ENCODE data around the gene RAB14. TPM values are rescaled to one million over a fixed set of nuclear protein-coding genes. Genes with fewer than 3 reads are reported as not detected.
A peak's percentile ranks its signal among the peaks of the same experiment; 100 is the strongest.
"Not testable (repeated sequence)": the region's sequence is repeated elsewhere in the genome, so short reads cannot be mapped to it uniquely, and the experiment has no call there.

The RAB14 gene
- total RNA-seq, 2 donors from 2014 or later = 13.5 to 21.8 TPM

DNA sequence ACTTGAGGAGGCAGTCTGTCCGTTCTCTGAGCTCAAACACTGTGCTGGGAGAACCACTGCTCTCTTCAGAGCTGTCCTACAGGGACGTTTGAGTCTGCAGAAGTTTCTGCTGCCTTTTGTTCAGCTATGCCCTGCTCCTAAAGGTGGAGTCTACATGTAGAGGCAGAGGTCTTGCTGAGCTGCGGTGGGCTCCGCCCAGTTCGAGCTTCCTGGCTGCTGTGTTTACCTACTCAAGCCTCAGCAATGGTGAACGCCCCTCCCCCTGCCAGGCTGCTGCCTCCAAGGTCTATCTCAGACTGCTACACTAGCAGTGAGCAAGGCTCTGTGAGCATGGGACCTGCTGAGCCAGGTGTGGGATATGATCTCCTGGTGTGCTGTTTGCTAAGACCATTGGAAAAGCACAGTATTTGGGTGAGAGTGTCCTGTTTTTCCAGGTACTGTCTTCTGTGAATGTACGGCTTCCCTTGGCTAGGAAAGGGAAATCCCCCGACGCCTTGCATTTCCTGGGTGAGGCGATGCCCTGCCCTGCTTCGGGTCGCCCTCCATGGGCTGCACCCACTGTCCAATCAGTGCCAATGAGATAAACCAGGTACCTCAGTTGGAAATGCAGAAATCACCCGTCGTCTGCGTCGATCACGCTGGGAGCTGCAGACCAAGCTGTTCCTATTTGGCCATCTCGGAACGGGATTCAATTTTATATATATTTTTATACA, 68.4 kb downstream of the RAB14 start:
- no peak for ATAC-seq

DNA sequence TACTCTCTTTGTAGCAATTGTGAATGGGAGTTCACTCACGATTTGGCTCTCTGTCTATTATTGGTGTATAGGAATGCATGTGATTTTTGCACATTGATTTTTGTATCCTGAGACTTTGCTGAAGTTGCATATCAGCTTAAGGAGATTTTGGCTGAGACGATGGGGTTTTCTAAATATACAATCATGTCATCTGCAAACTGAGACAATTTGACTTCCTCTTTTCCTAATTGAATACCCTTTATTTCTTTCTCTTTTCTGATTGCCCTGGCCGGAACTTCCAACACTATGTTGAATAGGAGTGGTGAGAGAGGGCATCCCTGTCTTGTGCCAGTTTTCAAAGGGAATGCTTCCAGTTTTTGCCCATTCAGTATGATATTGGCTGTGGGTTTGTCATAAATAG, 72.3 kb downstream of the RAB14 start:
- intact Hi-C loops (cut with DNase I); H3K27me3 ChIP-seq; H3K4me3 ChIP-seq; H3K4me1 ChIP-seq; ATAC-seq; H3K9me3 ChIP-seq; H3K27ac ChIP-seq; H3K36me3 ChIP-seq (replicated peaks in 1 of 2; ENCODE audit: insufficient read depth in 1 of 2, low read depth in 2 of 2); DNase-seq: not testable (repeated sequence)
- 67 to 86% methylated on average over 3 of the region's 3 CpGs for WGBS, 2 donors

More for the DNA sequence above, 68.4 kb downstream of the RAB14 start:
- Histone ChIP-seq H3K9me3 (no peaks in the 10 kb centered on the region), H3K27me3 (no peaks in the 10 kb centered on the region), H3K4me3 (no peak overlapping the region), H3K27ac (no peak overlapping the region), H3K4me1 (no peaks in the 10 kb centered on the region), H3K36me3 (replicated peaks in 1 of 2; ENCODE audit: insufficient read depth in 1 of 2, low read depth in 2 of 2) (no peaks in the 10 kb centered on the region)
- TF ChIP-seq, protein P1, sequence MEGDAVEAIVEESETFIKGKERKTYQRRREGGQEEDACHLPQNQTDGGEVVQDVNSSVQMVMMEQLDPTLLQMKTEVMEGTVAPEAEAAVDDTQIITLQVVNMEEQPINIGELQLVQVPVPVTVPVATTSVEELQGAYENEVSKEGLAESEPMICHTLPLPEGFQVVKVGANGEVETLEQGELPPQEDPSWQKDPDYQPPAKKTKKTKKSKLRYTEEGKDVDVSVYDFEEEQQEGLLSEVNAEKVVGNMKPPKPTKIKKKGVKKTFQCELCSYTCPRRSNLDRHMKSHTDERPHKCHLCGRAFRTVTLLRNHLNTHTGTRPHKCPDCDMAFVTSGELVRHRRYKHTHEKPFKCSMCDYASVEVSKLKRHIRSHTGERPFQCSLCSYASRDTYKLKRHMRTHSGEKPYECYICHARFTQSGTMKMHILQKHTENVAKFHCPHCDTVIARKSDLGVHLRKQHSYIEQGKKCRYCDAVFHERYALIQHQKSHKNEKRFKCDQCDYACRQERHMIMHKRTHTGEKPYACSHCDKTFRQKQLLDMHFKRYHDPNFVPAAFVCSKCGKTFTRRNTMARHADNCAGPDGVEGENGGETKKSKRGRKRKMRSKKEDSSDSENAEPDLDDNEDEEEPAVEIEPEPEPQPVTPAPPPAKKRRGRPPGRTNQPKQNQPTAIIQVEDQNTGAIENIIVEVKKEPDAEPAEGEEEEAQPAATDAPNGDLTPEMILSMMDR (IDR thresholded peaks at IDR 0.05) = no peak
- no peak for TF ChIP-seq POLR2A (IDR thresholded peaks at IDR 0.05)
- DNase-seq = peak; percentile 19 to 84 (median 71)
- 75 to 88% methylated on average over 18 to 19 of the region's 19 CpGs for WGBS, 2 donors
- intact Hi-C loops (cut with DNase I) = no loop called here

Small RNAs within 50 kb of the gene (small RNA-seq; reads per million reads assigned to genes)
- not detected for gene RN7SL181P

Other genes starting within 250 kb of the RAB14 start
- 10 to 100 TPM in 1 of 2 donors, 1 to 10 TPM in 1; 7.3 to 16.1 TPM for gene C5, start 151.6 kb downstream of the RAB14 start, total RNA-seq
- 10 to 100 TPM; 16.1 to 20.8 TPM for gene CNTRL, start 126.9 kb downstream of the RAB14 start, total RNA-seq
- gene GSN, start 66.3 kb upstream of the RAB14 start, total RNA-seq = 100 to 1,000 TPM; 328 to 753 TPM
- 10 to 100 TPM; 59.9 to 70.5 TPM for gene STOM, start 168.4 kb upstream of the RAB14 start, total RNA-seq

Measured in body of pancreas (tissue), 4 donors.